Measurements from ENCODE around the gene BTNL3.
"Not testable (repeated sequence)": the region's sequence is repeated elsewhere in the genome, so short reads cannot be mapped to it uniquely, and the experiment has no call there.

BTNL3 gene, protein sequence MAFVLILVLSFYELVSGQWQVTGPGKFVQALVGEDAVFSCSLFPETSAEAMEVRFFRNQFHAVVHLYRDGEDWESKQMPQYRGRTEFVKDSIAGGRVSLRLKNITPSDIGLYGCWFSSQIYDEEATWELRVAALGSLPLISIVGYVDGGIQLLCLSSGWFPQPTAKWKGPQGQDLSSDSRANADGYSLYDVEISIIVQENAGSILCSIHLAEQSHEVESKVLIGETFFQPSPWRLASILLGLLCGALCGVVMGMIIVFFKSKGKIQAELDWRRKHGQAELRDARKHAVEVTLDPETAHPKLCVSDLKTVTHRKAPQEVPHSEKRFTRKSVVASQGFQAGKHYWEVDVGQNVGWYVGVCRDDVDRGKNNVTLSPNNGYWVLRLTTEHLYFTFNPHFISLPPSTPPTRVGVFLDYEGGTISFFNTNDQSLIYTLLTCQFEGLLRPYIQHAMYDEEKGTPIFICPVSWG

DNA sequence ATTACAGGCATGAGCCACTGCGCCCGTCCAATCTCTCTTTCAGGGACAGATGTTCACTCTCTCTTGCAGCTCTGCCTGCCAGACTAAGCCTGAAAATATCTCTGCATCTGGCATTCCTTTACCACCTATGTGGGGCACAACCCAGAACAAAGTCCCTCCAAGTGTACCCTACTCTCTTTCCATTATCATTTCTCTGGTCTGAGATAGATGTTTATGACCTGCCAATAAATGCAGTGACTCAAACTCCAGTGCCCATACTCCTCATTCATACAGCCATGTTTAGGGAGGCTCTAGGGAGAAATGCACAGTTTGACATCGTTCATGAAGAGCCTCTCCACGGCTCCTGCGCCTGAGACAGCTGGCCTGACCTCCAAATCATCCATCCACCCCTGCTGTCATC, at the start of gene BTNL3:
Gene BTNL3, plus strand, starts transcription at position 255 of the 400 bp plus-strand sequence. CDS start 183 bp downstream, outside the sequence.
- DNase-seq, result no peak

DNA sequence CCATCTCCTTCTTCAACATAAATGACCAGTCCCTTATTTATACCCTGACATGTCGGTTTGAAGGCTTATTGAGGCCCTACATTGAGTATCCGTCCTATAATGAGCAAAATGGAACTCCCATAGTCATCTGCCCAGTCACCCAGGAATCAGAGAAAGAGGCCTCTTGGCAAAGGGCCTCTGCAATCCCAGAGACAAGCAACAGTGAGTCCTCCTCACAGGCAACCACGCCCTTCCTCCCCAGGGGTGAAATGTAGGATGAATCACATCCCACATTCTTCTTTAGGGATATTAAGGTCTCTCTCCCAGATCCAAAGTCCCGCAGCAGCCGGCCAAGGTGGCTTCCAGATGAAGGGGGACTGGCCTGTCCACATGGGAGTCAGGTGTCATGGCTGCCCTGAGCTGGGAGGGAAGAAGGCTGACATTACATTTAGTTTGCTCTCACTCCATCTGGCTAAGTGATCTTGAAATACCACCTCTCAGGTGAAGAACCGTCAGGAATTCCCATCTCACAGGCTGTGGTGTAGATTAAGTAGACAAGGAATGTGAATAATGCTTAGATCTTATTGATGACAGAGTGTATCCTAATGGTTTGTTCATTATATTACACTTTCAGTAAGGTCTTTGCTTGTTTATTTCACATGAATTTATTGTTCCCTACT, 38.2 kb upstream of the BTNL3 start:
- DNase-seq, result no peak

DNA sequence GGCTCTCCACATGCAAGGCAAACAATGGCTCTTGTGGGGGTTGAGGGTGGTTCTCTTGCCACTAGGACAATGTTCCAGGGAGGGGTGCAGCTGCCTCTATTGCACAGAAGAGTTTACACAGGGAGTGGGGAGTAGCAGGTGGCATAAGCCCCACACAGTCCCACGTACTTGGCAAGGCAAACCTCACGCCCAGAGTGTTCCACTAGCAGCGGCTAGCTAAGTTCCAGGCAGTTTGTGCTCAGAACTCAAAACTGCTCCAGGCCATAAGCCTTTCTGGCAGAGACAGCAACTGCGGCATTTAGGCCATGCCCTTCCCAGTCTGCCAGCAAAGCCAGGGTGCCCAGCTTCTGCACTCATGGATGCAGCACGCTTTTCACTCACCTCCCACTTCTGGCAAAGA, 29.0 kb upstream of the BTNL3 start:
- no peak for DNase-seq

DNA sequence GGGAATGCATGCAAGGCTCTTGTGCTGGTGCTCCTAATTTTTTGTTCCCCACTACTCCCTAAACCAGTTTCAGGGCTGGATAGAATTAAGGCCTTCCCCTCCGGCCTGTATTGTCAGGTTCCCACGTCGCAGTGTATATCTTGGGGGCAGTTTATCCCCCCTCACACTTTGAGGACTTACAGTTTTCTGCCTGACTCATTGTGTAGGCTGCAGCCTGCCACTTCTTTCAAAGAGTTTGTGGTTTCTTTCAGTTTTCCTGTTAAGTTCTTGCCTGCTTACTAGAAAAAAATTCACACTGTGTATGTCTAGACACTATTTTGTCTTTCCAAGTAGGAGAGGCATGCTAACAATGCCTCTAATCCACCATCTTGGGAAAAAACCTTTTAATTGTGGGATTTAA, 28.4 kb upstream of the BTNL3 start:
- DNase-seq, result no peak

DNA sequence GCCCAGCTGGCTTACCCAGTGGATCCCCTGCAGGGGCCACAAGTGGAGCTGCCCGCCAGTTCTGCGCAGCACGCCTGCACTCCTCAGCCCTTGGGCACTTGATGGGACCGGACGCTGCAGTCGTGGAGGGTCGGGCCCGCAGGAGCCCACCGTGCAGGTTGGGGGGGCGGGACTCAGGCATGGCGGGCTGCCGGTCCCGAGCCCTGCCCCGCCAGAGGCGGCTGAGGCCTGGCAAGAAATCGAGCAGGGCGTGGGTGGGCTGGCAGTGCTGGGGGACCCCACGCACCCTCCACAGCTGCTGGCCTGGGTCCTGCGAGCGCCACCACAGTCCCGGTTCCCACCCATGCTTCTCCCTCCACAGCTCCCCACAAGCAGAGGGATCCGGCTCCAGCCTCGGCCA, 19.2 kb upstream of the BTNL3 start:
- no peak for DNase-seq

DNA sequence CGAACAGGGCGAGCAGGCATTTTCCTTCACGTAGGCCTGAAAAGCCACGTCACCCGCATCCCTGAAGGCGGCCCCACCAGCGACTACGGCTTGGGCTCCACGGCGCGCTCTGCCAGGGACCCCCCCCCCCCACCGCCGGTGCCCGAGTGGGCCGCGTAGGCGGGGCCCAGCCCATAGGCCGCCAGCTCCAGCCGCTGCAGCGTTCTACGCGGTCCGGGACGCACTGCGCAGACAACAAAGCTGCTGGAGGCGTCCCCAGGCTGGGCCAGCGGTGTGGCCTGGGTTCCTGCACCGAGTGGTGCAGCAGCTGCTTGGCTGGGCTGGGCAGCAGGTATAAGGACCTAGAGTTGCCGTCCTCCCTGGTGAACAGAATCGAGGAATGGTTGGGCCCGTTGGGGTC, 18.3 kb upstream of the BTNL3 start:
- DNase-seq, result no peak

DNA sequence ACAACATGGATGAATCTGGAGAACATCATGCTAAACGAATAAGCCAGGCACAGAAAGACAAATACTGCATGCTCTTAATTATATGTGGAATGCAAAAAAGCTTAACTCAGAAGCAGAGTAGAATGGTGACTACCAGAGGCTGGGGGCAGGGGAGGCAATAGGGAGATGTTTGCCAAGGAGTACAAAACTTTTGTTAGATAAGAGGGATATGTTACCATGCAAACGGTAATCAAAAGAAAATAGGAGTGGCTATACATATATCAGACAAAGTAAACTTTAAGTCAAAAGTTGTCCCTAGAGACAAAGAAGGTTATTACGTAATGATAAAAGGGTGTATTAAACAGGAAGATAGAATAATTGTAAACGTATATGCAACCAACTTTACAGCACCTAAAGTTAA, 17.8 kb upstream of the BTNL3 start:
- DNase-seq, result no peak

DNA sequence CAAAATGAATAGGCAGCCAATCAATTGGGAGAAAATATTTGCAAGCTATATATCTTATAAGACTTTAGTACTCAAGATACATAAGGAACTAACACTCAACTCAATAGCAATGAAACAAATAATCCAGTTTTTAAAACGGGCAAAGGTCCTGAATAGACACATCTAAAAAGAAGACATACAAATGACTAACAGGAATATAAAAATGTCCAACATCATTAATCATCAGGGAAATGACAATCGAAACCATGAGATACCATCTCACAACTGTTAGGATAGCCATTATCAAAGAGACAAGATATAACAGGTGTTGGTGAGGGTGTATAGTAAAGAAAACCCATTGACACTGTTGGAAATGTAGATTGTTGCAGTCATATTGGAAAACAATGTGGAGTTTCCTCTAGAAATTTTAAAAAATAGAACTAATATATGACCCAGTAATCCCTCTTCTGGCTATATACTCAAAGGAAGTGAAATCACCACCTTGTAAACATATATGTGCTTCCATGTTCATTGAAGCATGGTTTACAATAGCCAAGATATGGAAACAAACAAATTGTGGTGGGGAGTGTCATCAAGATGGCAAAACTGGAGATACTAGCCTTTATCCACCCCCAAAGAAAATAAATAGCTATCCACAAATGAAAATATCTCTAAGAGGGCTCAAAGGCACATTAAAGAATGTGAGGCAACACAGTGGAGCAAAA, 13.9 kb upstream of the BTNL3 start:
- no peak for DNase-seq

DNA sequence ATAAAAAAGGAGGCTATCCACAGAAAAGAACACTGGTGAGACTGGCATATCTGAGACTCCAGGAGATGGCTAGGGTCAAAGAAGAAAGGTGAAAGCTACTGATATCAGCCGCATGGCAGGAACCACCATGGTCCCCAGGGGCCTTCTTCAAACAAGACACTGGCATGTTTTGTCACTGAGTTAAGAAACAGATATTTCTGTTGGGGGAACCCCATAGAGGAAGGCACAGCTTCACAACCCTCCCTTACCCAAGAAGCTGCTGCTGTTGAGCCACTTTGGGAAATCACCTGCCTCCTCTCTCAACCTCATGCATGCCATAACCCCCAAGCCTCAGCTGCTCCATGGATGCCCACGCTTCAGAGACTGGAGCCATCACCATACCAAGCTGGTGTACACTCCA, 13.3 kb upstream of the BTNL3 start:
- DNase-seq, result no peak

DNA sequence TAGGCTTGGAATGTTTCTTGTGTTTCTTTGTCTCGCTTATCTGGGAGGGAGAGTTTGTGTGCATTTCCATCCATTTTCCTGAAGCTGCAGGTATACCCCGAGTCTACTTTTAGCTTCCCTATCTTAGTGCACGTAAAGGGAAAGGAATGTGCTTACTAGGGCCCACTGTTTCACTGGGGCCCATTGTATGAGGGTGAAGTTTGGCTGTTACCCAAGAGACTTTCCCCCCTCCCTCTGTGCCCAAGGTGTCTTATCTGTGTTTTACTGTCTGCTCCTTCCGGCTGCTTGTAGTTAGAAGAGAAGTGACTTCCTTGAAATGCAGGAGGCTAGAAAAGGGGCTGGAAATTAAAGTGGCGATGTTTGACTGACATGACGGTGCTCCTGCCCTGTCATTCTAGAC, 12.1 kb upstream of the BTNL3 start:
- no peak for DNase-seq

DNA sequence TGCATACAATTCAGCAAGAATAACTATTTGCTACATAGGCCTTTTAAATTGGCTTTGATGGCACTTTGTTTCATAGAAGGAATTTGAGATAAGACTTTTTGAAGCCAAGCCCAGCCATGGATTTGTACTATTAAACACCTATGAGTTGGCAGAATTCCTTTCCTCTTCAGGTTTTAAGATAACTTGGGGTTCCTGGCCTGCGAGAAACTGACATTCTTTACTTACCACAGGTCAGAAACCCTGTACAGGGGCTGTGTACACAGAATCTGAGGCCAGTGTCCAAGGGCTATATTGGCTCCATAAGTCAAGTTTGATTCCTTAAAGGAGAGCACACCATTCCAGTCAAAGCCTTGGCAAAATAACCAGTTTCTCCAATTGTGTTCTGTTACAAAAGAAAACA, 10.8 kb upstream of the BTNL3 start:
- DNase-seq, result no peak

DNA sequence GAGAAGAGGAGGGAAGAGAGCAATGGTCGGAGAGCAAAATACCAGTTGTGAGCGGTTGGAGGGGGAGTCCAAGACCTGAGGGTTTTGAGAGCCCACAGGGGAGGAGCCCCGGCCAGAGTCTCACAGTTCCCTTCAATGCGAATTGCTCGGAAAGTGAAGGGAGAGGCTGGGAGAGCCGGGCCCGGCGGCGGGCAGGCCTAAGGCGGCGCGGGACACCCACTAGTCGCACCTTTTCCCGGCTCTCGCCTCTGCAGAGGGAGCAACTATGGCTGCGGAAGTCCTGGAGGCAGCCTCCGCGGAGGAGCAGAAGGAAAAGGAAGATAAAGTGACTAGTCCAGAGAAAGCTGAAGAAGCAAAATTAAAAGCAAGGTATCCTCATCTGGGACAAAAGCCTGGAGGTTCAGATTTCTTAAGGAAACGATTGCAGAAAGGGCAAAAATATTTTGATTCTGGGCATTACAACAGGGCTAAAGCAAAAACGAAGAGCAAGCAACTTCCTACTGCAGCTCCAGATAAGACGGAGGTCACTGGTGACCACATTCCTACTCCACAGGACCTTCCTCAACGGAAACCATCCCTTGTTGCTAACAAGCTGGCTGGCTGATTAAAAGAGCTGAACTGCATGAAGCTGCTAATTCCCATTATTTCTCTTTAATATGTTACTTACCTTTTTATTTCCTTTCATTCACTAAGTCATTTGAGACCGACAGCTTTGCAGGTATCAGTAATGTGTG, 6.5 kb upstream of the BTNL3 start:
- DNase-seq, result no peak

DNA sequence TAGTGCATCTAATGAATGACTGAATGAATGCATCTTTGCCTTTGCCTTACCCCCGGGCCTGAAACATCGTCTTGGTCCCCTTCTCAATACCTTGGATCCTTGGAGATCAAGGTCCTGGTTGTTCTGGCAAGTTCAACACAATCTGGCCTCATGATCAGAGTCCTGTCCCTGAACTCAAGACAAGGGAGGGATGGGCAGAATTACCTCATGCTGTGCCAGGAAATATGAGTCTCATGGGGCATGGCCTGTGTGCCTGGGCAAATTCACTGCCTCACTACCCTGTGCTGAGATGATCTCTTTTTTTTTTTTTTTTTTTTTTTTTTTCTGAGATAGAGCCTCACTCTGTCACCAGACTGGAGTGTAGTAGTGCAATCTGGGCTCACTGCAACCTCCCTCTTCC, 630 bp upstream of the BTNL3 start:
- DNase-seq, result no peak

DNA sequence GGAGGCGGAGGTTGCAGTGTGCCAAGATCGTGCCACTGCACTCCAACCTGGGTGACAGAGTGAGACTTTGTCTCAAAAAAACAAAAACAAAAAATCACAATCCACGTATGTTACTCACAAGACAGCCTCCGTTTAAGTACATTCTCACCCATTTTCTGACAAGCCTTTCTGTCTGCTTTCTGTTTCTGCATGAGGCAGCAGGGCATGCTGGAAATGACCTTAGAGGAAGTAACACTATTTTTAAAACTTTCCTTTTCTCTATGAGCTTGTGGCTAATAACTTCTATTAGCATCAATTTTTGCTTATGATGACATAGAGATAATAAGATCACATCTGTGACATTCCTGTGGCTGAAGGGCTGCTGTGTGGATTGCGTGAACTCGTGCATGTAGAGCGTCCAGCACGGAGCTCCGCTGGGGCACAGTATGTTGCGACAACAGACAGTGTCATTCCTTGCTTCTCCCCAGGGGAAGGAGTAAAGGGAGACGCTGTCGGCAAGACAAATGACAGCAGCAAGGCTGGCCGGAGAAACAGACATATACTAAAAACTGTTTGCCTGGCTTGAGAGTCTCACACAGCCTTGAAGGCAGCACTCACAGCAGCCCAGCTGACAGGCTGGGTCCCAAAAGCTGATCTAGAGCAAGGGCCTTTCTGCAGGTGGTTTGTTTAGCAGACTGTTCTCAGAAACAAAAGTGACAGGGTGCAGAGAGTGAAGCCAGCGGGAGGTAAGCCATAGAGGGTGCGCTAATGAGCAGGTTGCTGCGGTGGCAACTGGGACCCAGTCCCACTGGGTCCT, 1.6 kb downstream of the BTNL3 start:
- DNase-seq, result no peak

DNA sequence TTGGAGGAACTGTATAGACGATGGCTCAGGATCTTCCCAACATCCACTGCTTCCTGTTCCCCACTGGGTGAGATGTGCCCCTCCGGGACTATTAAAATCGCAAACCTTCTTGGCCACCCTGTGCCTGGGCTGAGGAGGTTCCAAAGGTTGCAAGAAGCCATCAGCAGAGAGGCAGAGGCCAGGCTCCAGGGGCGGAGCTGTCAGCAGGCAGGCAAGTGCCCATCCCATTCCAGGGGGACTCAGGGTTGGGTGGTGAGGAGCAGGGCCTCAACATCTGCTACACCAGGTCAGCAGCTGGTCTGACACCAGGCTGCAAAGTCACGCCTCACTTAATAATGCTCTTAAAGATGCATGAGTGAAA, 2.2 kb downstream of the BTNL3 start:
- DNase-seq, result no peak

DNA sequence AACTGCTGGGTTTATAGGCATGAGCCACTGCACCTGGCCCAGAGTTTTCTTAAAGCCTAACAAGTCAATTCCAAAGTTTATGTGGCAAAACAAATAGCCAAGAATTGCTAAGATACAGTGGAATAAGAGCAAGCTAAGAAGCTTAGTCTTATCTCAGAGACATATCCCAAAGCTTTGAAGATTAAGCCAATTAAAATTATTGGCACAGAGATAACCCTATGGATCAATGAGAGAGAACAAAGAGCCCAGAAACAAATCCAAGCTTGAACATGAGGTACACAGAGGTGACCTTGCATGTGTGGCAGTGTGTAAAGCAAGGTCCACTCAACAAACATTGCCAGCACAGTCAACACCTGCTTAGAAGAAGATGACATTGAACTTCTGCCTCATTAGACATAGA, 13.3 kb downstream of the BTNL3 start:
- no peak for DNase-seq

DNA sequence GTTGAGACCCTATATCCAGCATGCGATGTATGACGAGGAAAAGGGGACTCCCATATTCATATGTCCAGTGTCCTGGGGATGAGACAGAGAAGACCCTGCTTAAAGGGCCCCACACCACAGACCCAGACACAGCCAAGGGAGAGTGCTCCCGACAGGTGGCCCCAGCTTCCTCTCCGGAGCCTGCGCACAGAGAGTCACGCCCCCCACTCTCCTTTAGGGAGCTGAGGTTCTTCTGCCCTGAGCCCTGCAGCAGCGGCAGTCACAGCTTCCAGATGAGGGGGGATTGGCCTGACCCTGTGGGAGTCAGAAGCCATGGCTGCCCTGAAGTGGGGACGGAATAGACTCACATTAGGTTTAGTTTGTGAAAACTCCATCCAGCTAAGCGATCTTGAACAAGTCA, 17.1 kb downstream of the BTNL3 start:
- DNase-seq, result no peak

DNA sequence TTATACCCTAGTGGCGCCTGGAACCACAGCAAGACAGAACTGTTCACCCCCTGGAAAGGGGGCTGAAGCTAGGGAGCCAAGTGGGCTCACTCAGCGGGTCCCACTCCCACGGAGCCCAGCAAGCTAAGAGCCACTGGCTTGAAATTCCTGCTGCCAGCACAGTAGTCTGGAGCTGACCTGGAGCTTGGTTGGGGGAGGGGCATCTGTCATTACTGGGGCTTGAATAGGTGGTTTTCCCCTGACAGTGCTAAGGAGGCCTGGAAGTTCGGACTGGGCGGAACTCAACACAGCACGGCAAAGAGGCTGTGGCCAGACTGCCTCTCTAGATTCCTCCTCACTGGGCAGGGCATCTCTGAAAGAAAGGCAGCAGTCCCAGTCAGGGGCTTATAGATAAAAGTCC, 19.5 kb downstream of the BTNL3 start:
- DNase-seq, result no peak

DNA sequence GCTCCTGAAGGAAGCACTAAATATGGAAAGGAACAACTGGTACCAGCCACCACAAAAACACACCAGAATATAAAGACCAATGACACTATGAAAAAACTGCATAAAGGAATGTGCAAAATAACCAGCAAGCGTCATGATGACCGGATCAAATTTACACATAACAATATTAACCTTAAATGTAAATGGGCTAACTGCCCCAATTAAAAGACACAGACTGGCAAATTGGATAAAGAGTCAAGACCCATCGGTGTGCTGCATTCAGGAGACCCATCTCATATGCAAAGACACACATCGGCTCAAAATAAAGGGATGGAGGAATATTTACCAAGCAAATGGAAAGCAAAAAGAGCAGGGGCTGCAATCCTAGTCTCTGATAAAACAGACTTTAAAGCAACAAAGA, 21.4 kb downstream of the BTNL3 start:
- DNase-seq, result not testable (repeated sequence)

DNA sequence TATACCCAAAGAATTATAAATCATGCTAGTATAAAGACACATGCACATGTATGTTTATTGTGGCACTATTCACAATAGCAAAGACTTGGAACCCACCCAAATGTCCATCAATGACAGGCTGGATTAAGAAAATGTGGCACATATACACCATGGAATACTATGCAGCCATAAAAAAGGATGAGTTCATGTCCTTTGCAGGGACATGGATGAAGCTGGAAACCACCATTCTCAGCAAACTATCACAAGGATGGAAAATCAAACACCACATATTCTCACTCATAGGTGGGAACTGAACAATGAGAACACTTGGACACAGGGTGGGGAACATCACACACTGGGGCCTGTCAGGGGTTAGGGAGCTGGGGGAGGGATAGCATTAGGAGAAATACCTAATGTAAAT, 26.0 kb downstream of the BTNL3 start:
- not testable (repeated sequence) for DNase-seq

DNA sequence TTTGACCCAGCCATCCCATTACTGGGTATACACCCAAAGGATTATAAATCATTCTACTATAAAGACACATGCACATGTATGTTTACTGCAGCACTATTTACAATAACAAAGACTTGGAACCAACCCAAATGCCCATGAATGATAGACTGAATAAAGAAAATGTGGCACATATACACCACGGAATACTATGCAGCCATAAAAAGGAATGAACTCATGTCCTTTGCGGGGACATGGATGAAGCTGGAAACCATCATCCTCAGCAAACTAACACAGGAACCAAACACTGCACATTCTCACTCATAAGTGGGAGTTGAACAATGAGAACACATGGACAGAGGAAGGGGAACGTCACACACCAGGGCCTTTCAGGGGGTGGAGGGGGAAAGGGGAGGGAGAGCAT, 28.8 kb downstream of the BTNL3 start:
- DNase-seq, result not testable (repeated sequence)

DNA sequence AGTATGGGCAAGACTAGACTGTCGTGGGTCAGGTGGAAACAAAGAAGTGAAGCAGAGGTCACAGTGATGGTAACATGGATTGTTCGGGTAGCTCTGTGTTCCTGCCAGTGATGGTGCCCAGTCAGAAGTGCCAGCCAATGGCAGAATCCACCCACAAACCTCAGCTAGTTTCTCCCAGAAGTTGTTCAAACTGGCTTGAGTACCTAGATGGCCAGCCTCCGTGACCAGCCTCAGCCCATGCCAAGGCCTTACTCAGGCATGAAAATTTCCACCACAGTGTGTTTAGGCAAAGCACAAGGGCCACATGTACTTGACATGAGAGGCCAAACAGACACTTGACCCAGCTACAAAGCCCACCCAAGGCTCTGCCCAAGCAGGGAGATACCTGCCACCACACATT, 32.0 kb downstream of the BTNL3 start:
- DNase-seq, result no peak
